WTC11 (cell line): ENCODE measurements around the gene EIF3L. TPM values are rescaled to one million over a fixed set of nuclear protein-coding genes. Genes with fewer than 3 reads are reported as not detected.

Experiments used
- ATAC-seq: fragments of 200-7000 bp; cut with Tn5 transposase; 2 replicates; pipeline ENCODE4 v1.10.0; 2021; ENCODE audit warnings: mild to moderate bottlenecking, moderate library complexity
- CTCF ChIA-PET: fragments of 300-600 bp; sonication (Branson Sonifier 250); formaldehyde crosslinking; loops from one replicate; lab custom pipeline; 2021; ENCODE audit warnings: antibody characterized with exemption; lab: Charles Lee
- POLR2A ChIA-PET: fragments of 350-600 bp; sonication (Branson Sonifier 250); formaldehyde crosslinking; loops from one replicate; lab custom pipeline; 2021; ENCODE audit warnings: antibody characterized with exemption; lab: Charles Lee
- DNase-seq: peaks from one replicate; pipeline ENCODE4 v3.0.0; 2021; ENCODE audit warnings: low spot score
- H3K27ac Mint-ChIP-seq: 2 replicates; pipeline ENCODE4 v1.8.0; 2021; ENCODE audit warnings: mixed read lengths
- H3K27me3 Mint-ChIP-seq: 2 replicates; pipeline ENCODE4 v1.8.0; 2021; ENCODE audit warnings: low read depth, mild to moderate bottlenecking, moderate library complexity, mixed read lengths
- H3K36me3 Mint-ChIP-seq: 2 replicates; pipeline ENCODE4 v1.8.0; 2021; ENCODE audit warnings: mixed read lengths
- H3K4me1 Mint-ChIP-seq: 2 replicates; pipeline ENCODE4 v1.8.0; 2022; ENCODE audit warnings: mixed read lengths
- H3K4me3 Mint-ChIP-seq: 2 replicates; pipeline ENCODE4 v1.8.0; 2021; ENCODE audit warnings: mild to moderate bottlenecking, moderate library complexity, mixed read lengths
- H3K9me3 Mint-ChIP-seq: 2 replicates; pipeline ENCODE4 v1.8.0; 2021; ENCODE audit warnings: mixed read lengths
- AR ChIP-seq: fragments of 250-450 bp; sonication (Bioruptor Pico); IDR thresholded peaks from 2 replicates; pipeline ENCODE4 v1.9.0; 2021; ENCODE audit warnings: mild to moderate bottlenecking
- ATF1 ChIP-seq: sonication (generic); formaldehyde crosslinking; IDR thresholded peaks from 2 replicates; pipeline ENCODE4 v1.8.1; 2023; ENCODE audit warnings: mild to moderate bottlenecking, moderate library complexity, missing genetic modification reagents
- CREM ChIP-seq: sonication (generic); formaldehyde crosslinking; IDR thresholded peaks from 2 replicates; pipeline ENCODE4 v1.8.1; 2022; ENCODE audit warnings: mild to moderate bottlenecking, missing genetic modification reagents, moderate library complexity
- ELF4 ChIP-seq: sonication (generic); formaldehyde crosslinking; IDR thresholded peaks from 2 replicates; pipeline ENCODE4 v1.8.1; 2022; ENCODE audit warnings: low read depth, mild to moderate bottlenecking, moderate library complexity, missing genetic modification reagents
- ERG ChIP-seq: fragments of 250-450 bp; sonication (Bioruptor Pico); IDR thresholded peaks from 2 replicates; pipeline ENCODE4 v1.8.0; 2021; ENCODE audit warnings: mild to moderate bottlenecking
- FOXK1 ChIP-seq: sonication (generic); formaldehyde crosslinking; IDR thresholded peaks from 2 replicates; pipeline ENCODE4 v1.8.0; 2022; ENCODE audit warnings: mild to moderate bottlenecking, moderate library complexity, missing genetic modification reagents
- GABPB1 ChIP-seq: sonication (generic); formaldehyde crosslinking; IDR thresholded peaks from 2 replicates; pipeline ENCODE4 v1.8.1; 2023; ENCODE audit warnings: mild to moderate bottlenecking, missing genetic modification reagents
- HMGA2 ChIP-seq: fragments of 250-450 bp; sonication (Bioruptor Pico); IDR thresholded peaks from 2 replicates; pipeline ENCODE4 v1.4.0; 2021; ENCODE audit warnings: mild to moderate bottlenecking, moderate library complexity
- NFATC4 ChIP-seq: fragments of 250-450 bp; sonication (Bioruptor Pico); IDR thresholded peaks from 2 replicates; pipeline ENCODE4 v1.9.0; 2021; ENCODE audit warnings: mild to moderate bottlenecking
- NFYB ChIP-seq: sonication (generic); formaldehyde crosslinking; conservative IDR thresholded peaks from 2 replicates; pipeline ENCODE4 v1.8.0; 2022; ENCODE audit warnings: low read depth, missing genetic modification reagents
- OVOL2 ChIP-seq: fragments of 250-450 bp; sonication (Bioruptor Pico); IDR thresholded peaks from 2 replicates; pipeline ENCODE4 v1.9.0; 2021; ENCODE audit warnings: mild to moderate bottlenecking, borderline replicate concordance
- SMAD3 ChIP-seq: sonication (generic); formaldehyde crosslinking; IDR thresholded peaks from 2 replicates; pipeline ENCODE4 v1.8.0; 2022; ENCODE audit warnings: missing genetic modification reagents, mild to moderate bottlenecking, borderline replicate concordance
- TCF7 ChIP-seq: sonication (generic); formaldehyde crosslinking; IDR thresholded peaks from 2 replicates; pipeline ENCODE4 v1.8.0; 2022; ENCODE audit warnings: mild to moderate bottlenecking, low read depth, missing genetic modification reagents, moderate library complexity
- TEAD4 ChIP-seq: sonication (generic); formaldehyde crosslinking; IDR thresholded peaks from 2 replicates; pipeline ENCODE4 v1.8.0; 2022; ENCODE audit warnings: mild to moderate bottlenecking, missing genetic modification reagents
- ZMAT4 ChIP-seq: fragments of 250-450 bp; sonication (Bioruptor Pico); IDR thresholded peaks from 2 replicates; pipeline ENCODE4 v1.9.0; 2021; ENCODE audit warnings: mild to moderate bottlenecking
- ZNF281 ChIP-seq: sonication (generic); formaldehyde crosslinking; IDR thresholded peaks from 2 replicates; pipeline ENCODE4 v1.8.0; 2023; ENCODE audit warnings: mild to moderate bottlenecking, missing genetic modification reagents
- ZNF423 ChIP-seq: fragments of 250-450 bp; sonication (Bioruptor Pico); IDR thresholded peaks from 2 replicates; pipeline ENCODE4 v2.1.2; 2022; ENCODE audit warnings: mild to moderate bottlenecking, moderate library complexity
- ZNF671 ChIP-seq: fragments of 250-450 bp; sonication (Bioruptor Pico); IDR thresholded peaks from 2 replicates; pipeline ENCODE4 v1.8.0; 2021; ENCODE audit warnings: mild to moderate bottlenecking
- ZSCAN18 ChIP-seq: fragments of 250-450 bp; sonication (Bioruptor Pico); IDR thresholded peaks from 2 replicates; pipeline ENCODE4 v2.1.2; 2022; ENCODE audit warnings: mild to moderate bottlenecking, moderate library complexity
- total RNA-seq: library from RNA; stranded (reverse); gene quantifications from 3 replicates; pipeline ENCODE4 v1.2.3, GENCODE V29; 2021

Gene EIF3L
- total RNA-seq, 1 experiment from 2014 or later = 611 TPM

GRCh38 chr22:37870273-37870672, 21.1 kb downstream of the EIF3L start:
- H3K4me3 Mint-ChIP-seq = no peak overlapping the region
- peak overlapping the region; percentile 78; the same call in 1 of the 2 replicates for H3K27ac Mint-ChIP-seq
- H3K4me1 Mint-ChIP-seq = no peaks in the 10 kb centered on the region
- ATAC-seq (no peak), DNase-seq (no peak)
- H3K36me3 Mint-ChIP-seq = peaks cover 78% of the 10 kb centered on the region
- no peaks in the 10 kb centered on the region for H3K27me3 Mint-ChIP-seq
- no peaks in the 10 kb centered on the region for H3K9me3 Mint-ChIP-seq
- POLR2A ChIA-PET = no interaction called here
- TF ChIP-seq NFYB (no peak), ZMAT4 (CRISPR knock-in tag) (no peak), ERG (no peak), OVOL2 (no peak), TCF7 (CRISPR knock-in tag) (no peak), ZNF671 (no peak), CREM (no peak), ZNF423 (no peak), GABPB1 (CRISPR knock-in tag) (no peak), ZSCAN18 (CRISPR knock-in tag) (no peak), FOXK1 (CRISPR knock-in tag) (no peak), TEAD4 (CRISPR knock-in tag) (no peak), NFATC4 (CRISPR knock-in tag) (no peak), AR (CRISPR knock-in tag) (no peak), ELF4 (CRISPR knock-in tag) (no peak), SMAD3 (no peak), ZNF281 (no peak), HMGA2 (CRISPR knock-in tag) (no peak), ATF1 (no peak)
- TF ChIP-seq, all 79 proteins: peak for 0
- CTCF ChIA-PET = no interaction called here
